HEK293 (cell line): Measurements from ENCODE around the gene MOGAT2.
A peak's percentile ranks its signal among the peaks of the same experiment; 100 is the strongest.

Experiments used
- CTCF ChIA-PET: fragments of 350-600 bp; formaldehyde crosslinking; extraction: SDS; loops from one replicate; lab custom pipeline; 2021; ENCODE audit warnings: antibody characterized with exemption; lab: Yijun Ruan, JAX
- POLR2A ChIA-PET: fragments of 300-600 bp; formaldehyde crosslinking; extraction: SDS; loops from one replicate; lab custom pipeline; 2020; ENCODE audit warnings: antibody characterized with exemption, inconsistent platforms; lab: Yijun Ruan, JAX
- H3K27ac ChIP-seq: fragments of 200-500 bp; sonication (Bioruptor generic); 2 replicates; pipeline ENCODE4 v1.5.1; 2014; ENCODE audit warnings: low read depth, low read length, control low read depth, inconsistent platforms; ENCODE audit errors: extremely low read depth
- H3K36me3 ChIP-seq, 2 experiments: fragments of 200-500 bp in 1 of 2; sonication (Bioruptor generic) in 1 of 2; 1 replicate in 1 of 2; 2 replicates in 1 of 2; pipeline ENCODE4 v1.5.1; 2014 to 2017; ENCODE audit warnings: inconsistent platforms in 2 of 2, low read length in 2 of 2; ENCODE audit not compliant: control insufficient read depth in 2 of 2, insufficient read depth in 1 of 2
- H3K4me1 ChIP-seq: fragments of 200-500 bp; sonication (Bioruptor generic); 2 replicates; pipeline ENCODE4 v1.5.1; 2014; ENCODE audit warnings: mild to moderate bottlenecking, low read length, inconsistent platforms; ENCODE audit not compliant: control insufficient read depth, insufficient read depth
- H3K4me3 ChIP-seq: 2 replicates; pipeline ENCODE4 v1.5.1; 2011; ENCODE audit warnings: low read depth, mild to moderate bottlenecking, control low read depth, low read length, moderate library complexity
- H3K9me3 ChIP-seq: fragments of 200-500 bp; sonication (Bioruptor generic); 2 replicates; pipeline ENCODE4 v1.5.1; 2014; ENCODE audit warnings: low read depth, low read length, inconsistent platforms; ENCODE audit not compliant: control insufficient read depth, insufficient read depth
- HOXC10 ChIP-seq: sonication (generic); formaldehyde crosslinking; IDR thresholded peaks from 2 replicates; pipeline ENCODE4 v1.8.1; 2023; ENCODE audit warnings: mild to moderate bottlenecking, missing genetic modification reagents
- MEIS1 ChIP-seq: sonication (generic); formaldehyde crosslinking; IDR thresholded peaks from 2 replicates; pipeline ENCODE4 v1.8.1; 2022; ENCODE audit warnings: missing genetic modification reagents, mild to moderate bottlenecking, borderline replicate concordance
- PRDM6 ChIP-seq: fragments of 450-650 bp; formaldehyde crosslinking; IDR thresholded peaks from 2 replicates; pipeline ENCODE4 v1.5.1; 2017; ENCODE audit warnings: missing biosample characterization, missing genetic modification characterization
- REPIN1 ChIP-seq: fragments of 450-650 bp; formaldehyde crosslinking; IDR thresholded peaks from 2 replicates; pipeline ENCODE4 v1.5.1; 2017; ENCODE audit warnings: missing biosample characterization, missing genetic modification characterization, low read depth
- SALL2 ChIP-seq: fragments of 450-650 bp; formaldehyde crosslinking; IDR thresholded peaks from 2 replicates; pipeline ENCODE4 v1.5.0; 2017; ENCODE audit warnings: missing biosample characterization, mild to moderate bottlenecking, missing genetic modification characterization, borderline replicate concordance
- SETDB1 ChIP-seq: IDR thresholded peaks from one replicate; pipeline ENCODE4 v1.6.1; 2017; ENCODE audit warnings: mild to moderate bottlenecking, low read length, moderate library complexity, mixed read lengths; ENCODE audit not compliant: insufficient read length
- SP7 ChIP-seq: fragments of 450-650 bp; formaldehyde crosslinking; IDR thresholded peaks from 2 replicates; pipeline ENCODE4 v1.5.1; 2016; ENCODE audit warnings: missing biosample characterization, missing genetic modification characterization
- ZBTB48 ChIP-seq: fragments of 450-650 bp; formaldehyde crosslinking; IDR thresholded peaks from 2 replicates; pipeline ENCODE4 v1.5.1; 2016; ENCODE audit warnings: missing biosample characterization, missing genetic modification characterization
- ZNF157 ChIP-seq: fragments of 450-650 bp; formaldehyde crosslinking; IDR thresholded peaks from 2 replicates; pipeline ENCODE4 v1.5.1; 2016; ENCODE audit warnings: missing biosample characterization, missing genetic modification characterization
- ZNF184 ChIP-seq: fragments of 450-650 bp; IDR thresholded peaks from 2 replicates; pipeline ENCODE4 v1.5.1; 2018; ENCODE audit warnings: missing biosample characterization, mild to moderate bottlenecking, missing genetic modification characterization
- ZNF266 ChIP-seq: fragments of 450-650 bp; formaldehyde crosslinking; IDR thresholded peaks from 2 replicates; pipeline ENCODE4 v1.5.1; 2016; ENCODE audit warnings: missing biosample characterization, missing genetic modification characterization, low read depth
- ZNF292 ChIP-seq: fragments of 450-650 bp; formaldehyde crosslinking; IDR thresholded peaks from 2 replicates; pipeline ENCODE4 v1.5.1; 2016; ENCODE audit warnings: low read depth, missing biosample characterization, missing genetic modification characterization, borderline replicate concordance
- ZNF350 ChIP-seq: fragments of 450-650 bp; formaldehyde crosslinking; IDR thresholded peaks from 2 replicates; pipeline ENCODE4 v1.5.0; 2017; ENCODE audit warnings: missing biosample characterization, mild to moderate bottlenecking, missing genetic modification characterization
- ZNF366 ChIP-seq: fragments of 450-650 bp; formaldehyde crosslinking; conservative IDR thresholded peaks from 2 replicates; pipeline ENCODE4 v1.5.1; 2016; ENCODE audit warnings: missing biosample characterization, missing genetic modification characterization
- ZNF426 ChIP-seq: fragments of 450-650 bp; formaldehyde crosslinking; IDR thresholded peaks from 2 replicates; pipeline ENCODE4 v1.5.1; 2017; ENCODE audit warnings: missing biosample characterization, missing genetic modification characterization, mild to moderate bottlenecking, inconsistent platforms, moderate library complexity
- ZNF530 ChIP-seq: fragments of 450-650 bp; formaldehyde crosslinking; IDR thresholded peaks from 2 replicates; pipeline ENCODE4 v1.5.1; 2016; ENCODE audit warnings: low read depth, missing biosample characterization, missing genetic modification characterization
- ZNF558 ChIP-seq: fragments of 450-650 bp; formaldehyde crosslinking; IDR thresholded peaks from 2 replicates; pipeline ENCODE4 v1.5.1; 2016; ENCODE audit warnings: missing biosample characterization, missing genetic modification characterization
- ZNF610 ChIP-seq: fragments of 450-650 bp; formaldehyde crosslinking; IDR thresholded peaks from 2 replicates; pipeline ENCODE4 v1.5.1; 2016; ENCODE audit warnings: missing biosample characterization, missing genetic modification characterization, borderline replicate concordance
- ZNF624 ChIP-seq: fragments of 450-650 bp; formaldehyde crosslinking; IDR thresholded peaks from 2 replicates; pipeline ENCODE4 v1.5.1; 2017; ENCODE audit warnings: missing biosample characterization, missing genetic modification characterization
- ZNF792 ChIP-seq: fragments of 450-650 bp; formaldehyde crosslinking; IDR thresholded peaks from 2 replicates; pipeline ENCODE4 v1.5.1; 2016; ENCODE audit warnings: missing biosample characterization, missing genetic modification characterization
- ZNF843 ChIP-seq: fragments of 450-650 bp; formaldehyde crosslinking; IDR thresholded peaks from 2 replicates; pipeline ENCODE4 v1.5.1; 2016; ENCODE audit warnings: missing biosample characterization, missing genetic modification characterization
- TF ChIP-seq, protein P1 (sequence below): fragments of 450-650 bp; formaldehyde crosslinking; IDR thresholded peaks from 2 replicates; pipeline ENCODE4 v1.5.1; 2016; ENCODE audit warnings: missing biosample characterization, missing genetic modification characterization

Gene MOGAT2

GRCh38 chr11:75689863-75690609, 27.6 kb upstream of the MOGAT2 start (continued):
- no peak for TF ChIP-seq PRDM6 (tag by site-specific recombination)
- no peak for TF ChIP-seq ZNF530 (tag by site-specific recombination)
- TF ChIP-seq ZNF157 (tag by site-specific recombination): peak; percentile 55; the same call in 1 of the 2 replicates
- no peak for TF ChIP-seq ZNF292 (tag by site-specific recombination)
- no peak for TF ChIP-seq REPIN1 (tag by site-specific recombination)
- TF ChIP-seq SALL2 (tag by site-specific recombination): no peak
- TF ChIP-seq ZNF184 (tag by site-specific recombination): no peak
- no peak for TF ChIP-seq MEIS1
- no peak for TF ChIP-seq SP7 (tag by site-specific recombination)

DNA sequence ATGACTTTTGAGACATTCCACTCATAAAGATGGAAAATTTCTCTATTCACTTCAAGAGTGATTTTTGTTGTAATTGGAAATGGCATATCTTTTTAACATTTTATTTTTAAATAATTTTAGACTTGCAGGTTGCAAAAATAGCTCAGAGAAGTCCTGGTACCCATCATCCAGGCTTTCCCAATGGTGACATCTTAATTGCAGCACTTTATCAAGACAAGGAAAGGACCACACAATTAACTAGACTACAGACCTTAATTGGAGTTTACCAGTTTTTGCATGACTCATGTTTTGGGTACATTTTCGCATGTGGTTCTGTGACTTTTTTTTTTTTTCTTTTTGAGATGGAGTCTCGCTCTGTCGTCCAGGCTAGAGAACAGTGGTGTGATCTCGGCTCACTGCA, 25.8 kb upstream of the MOGAT2 start:
- CTCF ChIA-PET: interaction anchor here (0.6 to 1.6 kb wide), 2 partner anchors 14 to 413 kb away, joined by 6 to 7 read pairs; no protein-coding TSS in a partner anchor
- TF ChIP-seq ZNF558 (tag by site-specific recombination): no peak
- TF ChIP-seq ZNF792 (tag by site-specific recombination): no peak
- no peak for TF ChIP-seq ZBTB48 (tag by site-specific recombination)
- no peak for TF ChIP-seq ZNF426
- TF ChIP-seq ZNF610 (tag by site-specific recombination): no peak
- no peak for TF ChIP-seq ZNF843
- no peak for TF ChIP-seq ZNF266
- TF ChIP-seq ZNF624 (tag by site-specific recombination): no peak
- TF ChIP-seq ZNF350 (tag by site-specific recombination): no peak
- TF ChIP-seq, protein P1, sequence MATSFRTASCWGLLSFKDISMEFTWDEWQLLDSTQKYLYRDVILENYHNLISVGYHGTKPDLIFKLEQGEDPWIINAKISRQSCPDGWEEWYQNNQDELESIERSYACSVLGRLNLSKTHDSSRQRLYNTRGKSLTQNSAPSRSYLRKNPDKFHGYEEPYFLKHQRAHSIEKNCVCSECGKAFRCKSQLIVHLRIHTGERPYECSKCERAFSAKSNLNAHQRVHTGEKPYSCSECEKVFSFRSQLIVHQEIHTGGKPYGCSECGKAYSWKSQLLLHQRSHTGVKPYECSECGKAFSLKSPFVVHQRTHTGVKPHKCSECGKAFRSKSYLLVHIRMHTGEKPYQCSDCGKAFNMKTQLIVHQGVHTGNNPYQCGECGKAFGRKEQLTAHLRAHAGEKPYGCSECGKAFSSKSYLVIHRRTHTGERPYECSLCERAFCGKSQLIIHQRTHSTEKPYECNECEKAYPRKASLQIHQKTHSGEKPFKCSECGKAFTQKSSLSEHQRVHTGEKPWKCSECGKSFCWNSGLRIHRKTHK (tag by site-specific recombination): no peak
- TF ChIP-seq SETDB1: no peak
- TF ChIP-seq ZNF366 (tag by site-specific recombination): no peak
- TF ChIP-seq HOXC10: no peak
- TF ChIP-seq, all 188 proteins: peak for 0

More for the DNA sequence above, 25.8 kb upstream of the MOGAT2 start:
- POLR2A ChIA-PET: interaction anchor here (0.7 kb wide), 1 partner anchor 23 kb away, joined by 3 read pairs; the partner anchor contains the start of gene MAP6
- no peak overlapping the region for H3K27ac ChIP-seq
- H3K9me3 ChIP-seq: no peaks in the 10 kb centered on the region
- no peaks in the 10 kb centered on the region for H3K4me1 ChIP-seq
- H3K36me3 ChIP-seq: no peaks in the 10 kb centered on the region
- H3K4me3 ChIP-seq: no peak overlapping the region
